MM.1S (cell line): Measurements from ENCODE around the gene PLEKHH3.

Experiments used
- DNase-seq: peaks from one replicate; pipeline ENCODE4 v3.0.0-alpha.2; 2015
- H2AFZ ChIP-seq: fragments of 300-600 bp; sonication (generic); 2 replicates; pipeline ENCODE4 v1.6.0; 2016; ENCODE audit warnings: antibody characterized with exemption, low read length
- H3F3A ChIP-seq: fragments of 300-600 bp; sonication (generic); 2 replicates; pipeline ENCODE4 v1.6.1; 2016; ENCODE audit warnings: mild to moderate bottlenecking, antibody characterized with exemption, low read length, moderate library complexity, mixed read lengths; ENCODE audit not compliant: insufficient read depth
- H3K27ac ChIP-seq: fragments of 300-600 bp; sonication (generic); 2 replicates; pipeline ENCODE4 v1.5.1; 2016; ENCODE audit warnings: mild to moderate bottlenecking, low read length
- H3K27me3 ChIP-seq: fragments of 300-600 bp; sonication (generic); replicated peaks from 2 replicates; pipeline ENCODE4 v1.6.0; 2016; ENCODE audit warnings: low read length; ENCODE audit not compliant: insufficient read depth
- H3K36me3 ChIP-seq: fragments of 300-600 bp; sonication (generic); replicated peaks from 2 replicates; pipeline ENCODE4 v1.6.1; 2016; ENCODE audit warnings: mild to moderate bottlenecking, low read length, mixed read lengths; ENCODE audit not compliant: insufficient read depth
- H3K4me1 ChIP-seq: fragments of 300-600 bp; sonication (generic); 2 replicates; pipeline ENCODE4 v1.6.1; 2016; ENCODE audit warnings: low read length, mixed read lengths
- H3K4me2 ChIP-seq: fragments of 300-600 bp; sonication (generic); 2 replicates; pipeline ENCODE4 v1.6.0; 2016; ENCODE audit warnings: low read depth, low read length
- H3K4me3 ChIP-seq: fragments of 300-600 bp; sonication (generic); 2 replicates; pipeline ENCODE4 v1.5.1; 2016; ENCODE audit warnings: low read length, mixed read lengths
- H3K79me2 ChIP-seq: fragments of 300-600 bp; sonication (generic); 2 replicates; pipeline ENCODE4 v1.6.1; 2016; ENCODE audit warnings: mixed run types, low read length, mixed read lengths
- H3K9ac ChIP-seq: fragments of 300-600 bp; sonication (generic); 2 replicates; pipeline ENCODE4 v1.6.1; 2016; ENCODE audit warnings: low read length, mixed read lengths
- H3K9me2 ChIP-seq: fragments of 300-600 bp; sonication (generic); replicated peaks from 2 replicates; pipeline ENCODE4 v1.6.1; 2016; ENCODE audit warnings: mild to moderate bottlenecking, low read length, mixed read lengths; ENCODE audit not compliant: insufficient read depth
- H3K9me3 ChIP-seq: fragments of 300-600 bp; sonication (generic); replicated peaks from 2 replicates; pipeline ENCODE4 v1.6.1; 2016; ENCODE audit warnings: mild to moderate bottlenecking, low read length, mixed read lengths; ENCODE audit not compliant: insufficient read depth
- H4K20me1 ChIP-seq: fragments of 300-600 bp; sonication (generic); 2 replicates; pipeline ENCODE4 v1.6.1; 2016; ENCODE audit warnings: mild to moderate bottlenecking, low read length, moderate library complexity, mixed read lengths; ENCODE audit not compliant: insufficient read depth
- EZH2 ChIP-seq: fragments of 300-600 bp; sonication (generic); optimal IDR thresholded peaks from 2 replicates; pipeline ENCODE3; 2017; ENCODE audit warnings: low read depth, mild to moderate bottlenecking, antibody characterized with exemption, low read length, mixed read lengths
- EZH2phosphoT487 ChIP-seq: fragments of 300-600 bp; sonication (generic); IDR thresholded peaks from 2 replicates; pipeline ENCODE4 v1.6.1; 2018; ENCODE audit warnings: antibody characterized with exemption, low read length
- TF ChIP-seq, protein P1 (sequence below): fragments of 300-600 bp; sonication (generic); IDR thresholded peaks from 2 replicates; pipeline ENCODE4 v1.5.1; 2016; ENCODE audit warnings: antibody characterized with exemption, low read length, mixed read lengths

Gene PLEKHH3

DNA sequence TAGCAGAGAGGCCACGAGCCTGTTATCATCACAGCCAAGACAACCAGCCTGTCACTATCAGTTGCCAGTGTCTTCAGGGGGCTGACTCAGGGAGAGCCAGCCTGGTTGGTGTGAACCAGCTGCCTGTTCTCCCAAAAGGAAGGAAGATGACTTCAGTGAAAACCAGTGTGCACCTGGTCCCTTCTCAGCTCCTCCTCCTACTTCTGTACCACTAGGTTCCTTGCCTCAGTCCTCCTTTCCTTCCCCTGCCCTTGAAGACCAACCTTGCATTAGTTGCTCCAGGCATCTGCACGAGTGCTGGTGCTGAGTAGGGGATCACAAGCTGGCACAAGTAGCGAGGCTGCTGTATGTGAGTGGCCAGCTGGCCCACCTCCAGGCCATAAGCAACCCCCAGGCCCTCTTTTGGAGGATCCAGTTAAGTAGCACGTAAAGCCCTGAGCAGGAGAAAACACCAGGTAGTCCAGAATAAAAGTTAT is 58.8 kb downstream of the PLEKHH3 start:
- Histone ChIP-seq H3K4me3 (peak overlapping the region; percentile 43), H3K79me2 (peaks cover 23% of the 10 kb centered on the region), H3K9me3 (no peaks in the 10 kb centered on the region), H3K9me2 (no peaks in the 10 kb centered on the region), H3K36me3 (peaks cover 4% of the 10 kb centered on the region; the same call in 1 of the 2 replicates), H3K27me3 (no peaks in the 10 kb centered on the region), H3K4me1 (peaks cover 27% of the 10 kb centered on the region), H3F3A (peaks cover 32% of the 10 kb centered on the region), H3K27ac (peak overlapping the region; percentile 97), H3K4me2 (peak overlapping the region; percentile 93), H2AFZ (no peak overlapping the region), H3K9ac (peak overlapping the region; percentile 71), H4K20me1 (no peaks in the 10 kb centered on the region)
- DNase-seq, result peak; percentile 88
- TF ChIP-seq, protein P1, sequence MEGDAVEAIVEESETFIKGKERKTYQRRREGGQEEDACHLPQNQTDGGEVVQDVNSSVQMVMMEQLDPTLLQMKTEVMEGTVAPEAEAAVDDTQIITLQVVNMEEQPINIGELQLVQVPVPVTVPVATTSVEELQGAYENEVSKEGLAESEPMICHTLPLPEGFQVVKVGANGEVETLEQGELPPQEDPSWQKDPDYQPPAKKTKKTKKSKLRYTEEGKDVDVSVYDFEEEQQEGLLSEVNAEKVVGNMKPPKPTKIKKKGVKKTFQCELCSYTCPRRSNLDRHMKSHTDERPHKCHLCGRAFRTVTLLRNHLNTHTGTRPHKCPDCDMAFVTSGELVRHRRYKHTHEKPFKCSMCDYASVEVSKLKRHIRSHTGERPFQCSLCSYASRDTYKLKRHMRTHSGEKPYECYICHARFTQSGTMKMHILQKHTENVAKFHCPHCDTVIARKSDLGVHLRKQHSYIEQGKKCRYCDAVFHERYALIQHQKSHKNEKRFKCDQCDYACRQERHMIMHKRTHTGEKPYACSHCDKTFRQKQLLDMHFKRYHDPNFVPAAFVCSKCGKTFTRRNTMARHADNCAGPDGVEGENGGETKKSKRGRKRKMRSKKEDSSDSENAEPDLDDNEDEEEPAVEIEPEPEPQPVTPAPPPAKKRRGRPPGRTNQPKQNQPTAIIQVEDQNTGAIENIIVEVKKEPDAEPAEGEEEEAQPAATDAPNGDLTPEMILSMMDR, result no peak
- no peak for TF ChIP-seq EZH2
- no peak for TF ChIP-seq EZH2phosphoT487
